Upper lobe of left lung (tissue), 6 donors: ENCODE results near the gene AQP2. TPM values are rescaled to one million over a fixed set of nuclear protein-coding genes. Genes with fewer than 3 reads are reported as not detected.

ENCODE experiments used
- ATAC-seq, 2 donors: fragments of 200-7000 bp; cut with Tn5 transposase; one replicate each; pipeline ENCODE4 v1.9.1; 2022; ENCODE audit warnings: mild to moderate bottlenecking in 2 of 2, moderate library complexity in 2 of 2; ENCODE audit not compliant: low FRiP score in 2 of 2
- DNase-seq, 2 donors: peaks; one replicate each; pipeline ENCODE4 v3.0.0-alpha.2; 2019 to 2020
- H3K27ac ChIP-seq, 4 donors: fragments of 200-600 bp; sonication (generic); one replicate each; pipeline ENCODE4 v1.5.1; 2016 to 2019
- H3K27me3 ChIP-seq, 4 donors: fragments of 200-600 bp; sonication (generic); one replicate each; pipeline ENCODE4 v1.5.1; 2017 to 2019
- H3K36me3 ChIP-seq, 4 donors: fragments of 200-600 bp; sonication (generic); one replicate each; pipeline ENCODE4 v1.5.1; 2016 to 2019
- H3K4me1 ChIP-seq, 4 donors: fragments of 200-600 bp; sonication (generic); one replicate each; pipeline ENCODE4 v1.5.1; 2018 to 2019
- H3K4me3 ChIP-seq, 4 donors: fragments of 200-600 bp; sonication (generic); one replicate each; pipeline ENCODE4 v1.5.1; 2017 to 2019; ENCODE audit warnings: mild to moderate bottlenecking in 2 of 4, moderate library complexity in 1 of 4
- H3K9me3 ChIP-seq, 4 donors: fragments of 200-600 bp; sonication (generic); one replicate each; pipeline ENCODE4 v1.5.1; 2018 to 2019
- EP300 ChIP-seq, 4 donors: sonication (generic); formaldehyde crosslinking; IDR thresholded peaks; one replicate each; pipeline ENCODE4 v1.5.1; 2017; ENCODE audit warnings: antibody characterized with exemption in 4 of 4, control low read depth in 2 of 4
- POLR2A ChIP-seq, 4 donors: fragments of 450-650 bp; IDR thresholded peaks; one replicate each; pipeline ENCODE4 v1.5.1; 2016 to 2017; ENCODE audit warnings: antibody characterized with exemption in 4 of 4, mild to moderate bottlenecking in 2 of 4
- POLR2AphosphoS5 ChIP-seq, 2 donors: sonication (generic); formaldehyde crosslinking; IDR thresholded peaks; one replicate each; pipeline ENCODE4 v1.5.1; 2017; ENCODE audit warnings: antibody characterized with exemption in 2 of 2
- WGBS, 2 donors: methylation state at CpG; one replicate each; pipeline ENCODE4 v1.1.5; 2017 to 2018; 5-methylcytosine and 5-hydroxymethylcytosine counted together
- total RNA-seq, 6 donors: library from RNA; depleted of rRNA in 4 of 6; stranded (reverse); fragments of >200 nt in 4 of 6; gene quantifications; one replicate each; pipeline versions ENCODE4 v1.1.0 to v1.2.1, GENCODE V29; 2016 to 2021
- TF ChIP-seq, protein P1 (sequence below), 6 experiments: fragments of 450-650 bp in 4 of 6; fragments of 200-600 bp in 2 of 6; sonication (generic) in 2 of 6; IDR thresholded peaks; one replicate each; pipeline ENCODE4 v1.5.1; 2016 to 2019; ENCODE audit warnings: antibody characterized with exemption in 6 of 6
- donor health status: DM: no; HTN: no; CAD: no; lungs with moderate emphysema.
- donor health status: DM: no; HTN: yes; CAD: no; lungs with severe emphysema.

AQP2 gene
- total RNA-seq, 6 donors from 2014 or later: 0.15 TPM; not detected in 5

DNA sequence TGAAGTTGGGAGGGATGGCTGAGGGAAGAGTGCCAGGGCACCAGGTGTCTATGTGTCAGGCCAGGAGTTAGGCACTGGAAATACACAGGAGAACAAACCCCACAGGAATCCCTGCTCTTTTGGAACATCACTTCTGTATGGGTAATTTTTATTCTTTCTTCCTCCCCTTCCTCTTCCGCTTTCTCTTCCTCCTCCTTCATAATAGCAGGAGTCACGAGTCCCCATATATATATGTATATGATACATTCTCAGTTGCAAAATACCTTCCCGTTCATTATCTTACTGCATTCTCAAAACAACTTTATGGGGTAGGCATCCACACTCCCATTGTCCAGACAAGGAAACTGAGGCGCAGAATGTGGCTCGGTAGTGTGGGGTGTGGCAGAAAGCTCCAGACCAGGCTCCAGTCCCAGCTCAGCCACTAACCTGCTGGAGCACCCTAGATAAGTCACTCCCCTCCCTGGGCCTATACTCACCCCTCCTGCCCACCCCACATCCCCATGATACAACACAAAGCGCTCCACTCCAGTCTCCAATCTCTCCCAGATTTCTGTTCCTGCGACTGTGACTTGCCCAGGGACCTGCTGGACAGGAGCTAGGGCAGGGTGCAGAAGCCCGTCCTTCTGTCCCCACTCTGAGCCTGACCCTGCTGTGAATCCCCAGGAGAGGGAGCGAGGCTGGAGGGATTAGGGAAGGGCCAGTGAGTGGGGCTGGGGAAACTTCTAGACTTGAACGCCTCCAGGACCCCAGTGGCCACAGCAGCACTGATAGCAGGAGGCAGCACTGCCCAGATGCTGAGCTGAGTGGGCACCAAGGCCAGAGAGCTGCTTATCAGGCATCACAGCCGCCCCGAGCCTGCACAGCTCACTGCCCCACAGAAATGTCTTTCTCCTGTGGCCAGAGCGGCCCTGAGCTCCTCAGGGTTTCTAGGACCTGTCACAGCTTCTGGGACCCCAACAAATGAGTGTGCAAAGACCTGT is 1.4 kb upstream of the AQP2 start:
- Histone ChIP-seq H3K4me1 (peaks cover 6 to 30% (median 19%) of the 10 kb centered on the region in 4 donors), H3K27ac (no peak overlapping the region), H3K9me3 (no peaks in the 10 kb centered on the region), H3K36me3 (no peaks in the 10 kb centered on the region), H3K4me3 (no peak overlapping the region), H3K27me3 (no peaks in the 10 kb centered on the region)
- ATAC-seq (no peak), DNase-seq (peak in 1 of 2 donors; percentile 17)
- TF ChIP-seq, protein P1, sequence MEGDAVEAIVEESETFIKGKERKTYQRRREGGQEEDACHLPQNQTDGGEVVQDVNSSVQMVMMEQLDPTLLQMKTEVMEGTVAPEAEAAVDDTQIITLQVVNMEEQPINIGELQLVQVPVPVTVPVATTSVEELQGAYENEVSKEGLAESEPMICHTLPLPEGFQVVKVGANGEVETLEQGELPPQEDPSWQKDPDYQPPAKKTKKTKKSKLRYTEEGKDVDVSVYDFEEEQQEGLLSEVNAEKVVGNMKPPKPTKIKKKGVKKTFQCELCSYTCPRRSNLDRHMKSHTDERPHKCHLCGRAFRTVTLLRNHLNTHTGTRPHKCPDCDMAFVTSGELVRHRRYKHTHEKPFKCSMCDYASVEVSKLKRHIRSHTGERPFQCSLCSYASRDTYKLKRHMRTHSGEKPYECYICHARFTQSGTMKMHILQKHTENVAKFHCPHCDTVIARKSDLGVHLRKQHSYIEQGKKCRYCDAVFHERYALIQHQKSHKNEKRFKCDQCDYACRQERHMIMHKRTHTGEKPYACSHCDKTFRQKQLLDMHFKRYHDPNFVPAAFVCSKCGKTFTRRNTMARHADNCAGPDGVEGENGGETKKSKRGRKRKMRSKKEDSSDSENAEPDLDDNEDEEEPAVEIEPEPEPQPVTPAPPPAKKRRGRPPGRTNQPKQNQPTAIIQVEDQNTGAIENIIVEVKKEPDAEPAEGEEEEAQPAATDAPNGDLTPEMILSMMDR (IDR thresholded peaks at IDR 0.05): no peak
- TF ChIP-seq POLR2A (IDR thresholded peaks at IDR 0.05) (no peak), EP300 (IDR thresholded peaks at IDR 0.05) (no peak), POLR2AphosphoS5 (IDR thresholded peaks at IDR 0.05) (no peak)
- WGBS, 2 donors: 83 to 86% methylated on average over 12 to 13 of the region's 13 CpGs

DNA sequence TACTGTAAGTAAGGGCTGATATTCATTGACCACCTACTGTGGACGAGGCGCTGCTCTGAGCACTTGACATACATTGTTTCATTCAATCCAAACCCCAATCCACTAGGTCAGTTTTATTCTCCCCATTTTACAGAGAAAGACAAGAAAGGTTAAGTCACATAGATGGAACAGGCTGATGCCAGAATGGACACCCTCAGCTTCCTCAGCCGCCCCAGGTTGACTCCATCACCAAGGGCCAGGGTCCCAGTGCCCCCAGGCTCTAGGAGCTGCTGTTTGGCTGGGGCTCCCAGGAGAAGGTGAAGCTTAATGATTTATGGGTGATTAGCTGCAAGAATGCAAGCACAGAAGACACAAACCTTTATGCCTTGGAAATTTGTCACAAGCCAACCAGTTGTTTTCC is 671 bp upstream of the AQP2 start:
- no peak overlapping the region for H3K27ac ChIP-seq
- no peaks in the 10 kb centered on the region for H3K27me3 ChIP-seq
- WGBS, 2 donors: 89 to 90% methylated on average over 3 of the region's 3 CpGs
- DNase-seq (no peak), ATAC-seq (no peak)
- H3K4me1 ChIP-seq: peaks cover 9 to 36% (median 24%) of the 10 kb centered on the region in 4 donors
- TF ChIP-seq EP300 (IDR thresholded peaks at IDR 0.05): no peak
- TF ChIP-seq, protein P1 (IDR thresholded peaks at IDR 0.05): no peak
- no peak for TF ChIP-seq POLR2A (IDR thresholded peaks at IDR 0.05)
- no peak for TF ChIP-seq POLR2AphosphoS5 (IDR thresholded peaks at IDR 0.05)
- H3K36me3 ChIP-seq: no peaks in the 10 kb centered on the region
- H3K9me3 ChIP-seq: no peaks in the 10 kb centered on the region
- no peak overlapping the region for H3K4me3 ChIP-seq

DNA sequence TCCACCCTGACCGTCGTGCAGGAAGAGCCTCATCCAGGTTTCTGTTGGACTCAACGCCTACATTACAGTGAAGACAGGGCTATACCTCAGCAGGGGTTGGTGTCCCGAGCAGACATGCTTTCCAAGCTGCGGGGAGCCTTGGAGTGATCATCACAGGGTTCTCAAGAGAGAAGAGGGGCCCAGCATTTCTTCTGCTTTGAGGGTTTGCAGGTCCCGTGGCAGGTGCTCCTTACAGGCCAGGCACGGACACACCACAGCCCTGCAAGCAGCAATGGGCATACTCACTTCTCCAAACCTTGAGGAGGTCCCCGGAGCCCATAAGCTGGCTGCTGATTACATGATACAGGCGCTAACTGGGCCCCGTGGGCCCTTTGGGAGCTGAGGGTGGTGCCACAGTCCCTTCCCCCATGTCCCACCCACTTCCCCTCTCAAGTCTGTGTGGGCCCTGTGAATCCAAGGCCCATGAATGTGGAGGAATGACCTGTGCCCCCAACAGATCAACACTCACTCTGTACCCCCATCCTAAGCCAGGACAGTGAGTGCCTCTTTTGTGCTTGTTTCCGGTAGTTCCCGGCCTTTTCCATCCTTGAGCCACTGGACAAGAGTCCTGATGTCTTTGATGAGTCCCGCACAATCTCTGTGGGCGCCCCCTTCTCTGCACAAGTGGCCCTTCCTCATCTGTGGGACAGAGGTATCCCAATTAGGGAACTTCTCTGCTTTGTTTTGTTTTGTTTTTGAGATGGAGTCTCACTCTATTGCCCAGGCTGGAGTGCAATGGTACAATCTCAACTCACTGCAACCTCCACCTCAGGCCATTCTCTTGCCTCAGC is 1.1 kb downstream of the AQP2 start:
- Histone ChIP-seq H3K36me3 (no peaks in the 10 kb centered on the region), H3K4me1 (peaks cover 10 to 33% (median 23%) of the 10 kb centered on the region in 4 donors), H3K9me3 (no peaks in the 10 kb centered on the region), H3K27me3 (peaks cover 0 to 11% (median 4%) of the 10 kb centered on the region in 4 donors), H3K27ac (no peak overlapping the region), H3K4me3 (no peak overlapping the region)
- ATAC-seq: no peak
- no peak for TF ChIP-seq POLR2AphosphoS5 (IDR thresholded peaks at IDR 0.05)
- peak in 1 of 2 donors; percentile 15 for DNase-seq
- 81 to 86% methylated on average over 8 to 14 of the region's 14 CpGs for WGBS, 2 donors

DNA sequence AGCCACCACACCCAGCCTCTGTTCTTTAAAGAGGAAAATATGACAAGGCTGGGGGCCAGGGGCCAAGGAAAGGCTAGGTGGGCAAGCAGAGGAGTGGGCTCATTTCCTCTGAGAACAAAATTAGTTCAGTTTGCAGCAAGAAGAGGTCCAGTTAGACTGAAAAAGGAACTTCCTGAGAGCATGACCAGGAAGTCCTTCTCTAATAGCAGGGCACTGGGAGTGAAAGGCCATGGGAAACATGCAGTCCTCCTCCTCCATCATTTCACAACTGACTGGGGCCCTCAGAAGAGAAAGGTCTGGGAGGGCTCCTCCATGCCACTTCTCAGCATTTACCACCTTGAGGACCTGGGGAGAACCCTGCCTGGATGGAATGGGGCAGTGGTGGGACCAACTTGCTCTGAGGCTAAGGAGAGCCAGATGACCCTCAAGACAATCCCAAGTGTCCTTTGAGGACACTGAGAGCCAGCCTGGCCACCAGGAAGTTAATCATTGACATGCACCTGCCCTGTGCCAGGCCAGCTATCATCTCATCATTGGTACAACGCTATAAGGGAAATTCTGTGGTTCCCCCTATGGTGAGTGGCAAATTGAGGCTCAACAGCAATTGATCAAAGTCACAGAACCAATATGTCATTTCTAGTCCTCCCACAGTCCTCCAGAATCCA is 2.0 kb downstream of the AQP2 start:
- H3K4me3 ChIP-seq: no peak overlapping the region
- TF ChIP-seq POLR2AphosphoS5 (IDR thresholded peaks at IDR 0.05) (peak in 1 of 2 donors; percentile 6), EP300 (IDR thresholded peaks at IDR 0.05) (no peak), POLR2A (IDR thresholded peaks at IDR 0.05) (no peak)
- TF ChIP-seq, protein P1 (IDR thresholded peaks at IDR 0.05): no peak
- H3K9me3 ChIP-seq: no peaks in the 10 kb centered on the region
- DNase-seq (peak in 1 of 2 donors; percentile 46), ATAC-seq (no peak)
- peaks cover 10 to 33% (median 23%) of the 10 kb centered on the region in 4 donors for H3K4me1 ChIP-seq
- no peaks in the 10 kb centered on the region for H3K36me3 ChIP-seq
- peaks cover 0 to 11% (median 4%) of the 10 kb centered on the region in 4 donors for H3K27me3 ChIP-seq
- H3K27ac ChIP-seq: no peak overlapping the region
- whole genome bisulfite sequencing, 2 donors: 60 to 71% methylated on average over 1 of the region's 1 CpG
